Parathyroid adenoma (tissue), 2 donors: ENCODE measurements around the gene PPIG.
A peak's percentile ranks its signal among the peaks of the same experiment; 100 is the strongest.
"Not testable (repeated sequence)": the region's sequence is repeated elsewhere in the genome, so short reads cannot be mapped to it uniquely, and the experiment has no call there.

Experiments
- H2AFZ ChIP-seq: fragments of 300-600 bp; sonication (generic); one replicate; pipeline ENCODE4 v1.7.0; 2017; ENCODE audit warnings: antibody characterized with exemption, mild to moderate bottlenecking
- H3K27ac ChIP-seq: fragments of 300-600 bp; sonication (generic); one replicate; pipeline ENCODE4 v1.7.0; 2017
- H3K27me3 ChIP-seq: fragments of 300-600 bp; sonication (generic); one replicate; pipeline ENCODE4 v1.7.0; 2017; ENCODE audit warnings: low read length; ENCODE audit not compliant: control insufficient read depth, insufficient read depth
- H3K36me3 ChIP-seq: fragments of 300-600 bp; sonication (generic); one replicate; pipeline ENCODE4 v1.7.0; 2017; ENCODE audit warnings: low read length; ENCODE audit not compliant: control insufficient read depth, insufficient read depth
- H3K4me1 ChIP-seq: fragments of 300-600 bp; sonication (generic); one replicate; pipeline ENCODE4 v1.7.0; 2017; ENCODE audit warnings: control low read depth
- H3K4me2 ChIP-seq: fragments of 300-600 bp; sonication (generic); one replicate; pipeline ENCODE4 v1.7.0; 2017; ENCODE audit warnings: low read length
- H3K4me3 ChIP-seq: fragments of 300-600 bp; sonication (generic); one replicate; pipeline ENCODE4 v1.7.0; 2017; ENCODE audit warnings: low read depth, low read length
- H3K79me2 ChIP-seq: fragments of 300-600 bp; sonication (generic); one replicate; pipeline ENCODE4 v1.7.0; 2017; ENCODE audit warnings: control low read depth
- H3K9ac ChIP-seq: fragments of 300-600 bp; sonication (generic); one replicate; pipeline ENCODE4 v1.7.0; 2017; ENCODE audit warnings: mild to moderate bottlenecking
- H3K9me3 ChIP-seq: fragments of 300-600 bp; sonication (generic); one replicate; pipeline ENCODE4 v1.7.0; 2017; ENCODE audit warnings: low read length; ENCODE audit not compliant: control insufficient read depth
- CTCF ChIP-seq: fragments of 300-600 bp; sonication (generic); IDR thresholded peaks from one replicate; pipeline ENCODE4 v1.7.0; 2017; ENCODE audit warnings: antibody characterized with exemption, mild to moderate bottlenecking
- donor health status: primary hyperparathyroidism.

PPIG gene

GRCh38 chr2:169571571-169571970 is 12.6 kb upstream of the PPIG start:
- peaks cover 10% of the 10 kb centered on the region for H3K79me2 ChIP-seq
- no peak overlapping the region for H3K9ac ChIP-seq
- no peaks in the 10 kb centered on the region for H3K4me1 ChIP-seq
- no peak overlapping the region for H3K27ac ChIP-seq
- H3K27me3 ChIP-seq = no peaks in the 10 kb centered on the region
- no peaks in the 10 kb centered on the region for H3K9me3 ChIP-seq
- no peak overlapping the region for H2AFZ ChIP-seq
- TF ChIP-seq CTCF = no peak
- H3K4me3 ChIP-seq = no peak overlapping the region
- H3K36me3 ChIP-seq = no peaks in the 10 kb centered on the region
- no peak overlapping the region for H3K4me2 ChIP-seq

- H3K4me3 ChIP-seq = no peak overlapping the region
- no peaks in the 10 kb centered on the region for H3K27me3 ChIP-seq
- H3K27ac ChIP-seq = no peak overlapping the region
Observed at GRCh38 chr2:169572189-169572588, 12.0 kb upstream of the PPIG start.

GRCh38 chr2:169572821-169573159 is 11.4 kb upstream of the PPIG start:
- TF ChIP-seq CTCF = no peak
- no peaks in the 10 kb centered on the region for H3K9me3 ChIP-seq
- peak overlapping the region; percentile 94 for H2AFZ ChIP-seq
- H3K27ac ChIP-seq = no peak overlapping the region
- H3K36me3 ChIP-seq = no peaks in the 10 kb centered on the region
- no peaks in the 10 kb centered on the region for H3K4me1 ChIP-seq
- H3K9ac ChIP-seq = peak overlapping the region; percentile 31
- H3K79me2 ChIP-seq = peaks cover 10% of the 10 kb centered on the region
- peak overlapping the region; percentile 70 for H3K4me2 ChIP-seq
- no peaks in the 10 kb centered on the region for H3K27me3 ChIP-seq
- H3K4me3 ChIP-seq = peak overlapping the region; percentile 65

More at GRCh38 chr2:169572189-169572588, 12.0 kb upstream of the PPIG start:
- Histone ChIP-seq H3K4me1 (no peaks in the 10 kb centered on the region), H3K4me2 (no peak overlapping the region), H3K79me2 (peaks cover 10% of the 10 kb centered on the region), H2AFZ (no peak overlapping the region), H3K36me3 (no peaks in the 10 kb centered on the region), H3K9ac (no peak overlapping the region), H3K9me3 (no peaks in the 10 kb centered on the region)
- no peak for TF ChIP-seq CTCF

GRCh38 chr2:169573160-169573973 is 10.8 kb upstream of the PPIG start, which contains the start of gene FASTKD1:
Gene FASTKD1 (minus strand): TSS chr2:169573865. CDS start chr2:169572029, 1,836 bp downstream.
- Histone ChIP-seq H3K4me2 (peak within 1 kb of the TSS; percentile 70), H3K9me3 (no peaks in the 10 kb centered on the region), H3K9ac (peak within 1 kb of the TSS; percentile 31), H3K27ac (peak within 1 kb of the TSS; percentile 70), H3K4me3 (peak within 1 kb of the TSS; percentile 65), H3K27me3 (no peaks in the 10 kb centered on the region), H2AFZ (peak within 1 kb of the TSS; percentile 94), H3K36me3 (no peaks in the 10 kb centered on the region), H3K4me1 (no peaks in the 10 kb centered on the region), H3K79me2 (peaks cover 10% of the 10 kb centered on the region)
- no peak for TF ChIP-seq CTCF

GRCh38 chr2:169573974-169574299 is 10.2 kb upstream of the PPIG start:
- no peak overlapping the region for H3K4me2 ChIP-seq
- H3K79me2 ChIP-seq = peaks cover 10% of the 10 kb centered on the region
- no peaks in the 10 kb centered on the region for H3K27me3 ChIP-seq
- H3K9me3 ChIP-seq = no peaks in the 10 kb centered on the region
- no peak overlapping the region for H3K27ac ChIP-seq
- peak overlapping the region; percentile 94 for H2AFZ ChIP-seq
- H3K4me3 ChIP-seq = peak overlapping the region; percentile 65
- TF ChIP-seq CTCF = no peak
- no peak overlapping the region for H3K9ac ChIP-seq
- no peaks in the 10 kb centered on the region for H3K4me1 ChIP-seq
- no peaks in the 10 kb centered on the region for H3K36me3 ChIP-seq

GRCh38 chr2:169574539-169574938 is 9.6 kb upstream of the PPIG start:
- H3K4me2 ChIP-seq, H3K27ac ChIP-seq, H3K79me2 ChIP-seq, H3K27me3 ChIP-seq, H3K4me1 ChIP-seq, H3K36me3 ChIP-seq, H3K9ac ChIP-seq, H3K4me3 ChIP-seq, H2AFZ ChIP-seq, H3K9me3 ChIP-seq: not testable (repeated sequence)

- H3K79me2 ChIP-seq, H3K27ac ChIP-seq, H3K9me3 ChIP-seq, H3K4me1 ChIP-seq, H3K4me2 ChIP-seq, H3K36me3 ChIP-seq, H3K4me3 ChIP-seq, H3K9ac ChIP-seq, H3K27me3 ChIP-seq, H2AFZ ChIP-seq: not testable (repeated sequence)
Observed at GRCh38 chr2:169575264-169575663, 8.9 kb upstream of the PPIG start.
